Liver (tissue), 3 donors: ENCODE data around the gene CALHM3.

Source experiments
- CTCF ChIP-seq: fragments of 150-350 bp; IDR thresholded peaks from 2 replicates; pipeline ENCODE4 v1.5.1; 2017; ENCODE audit warnings: improper control_type of control experiment, low read depth, low read length; ENCODE audit not compliant: missing input control
- EGR1 ChIP-seq, 2 donors: IDR thresholded peaks; 2 replicates each; pipeline ENCODE4 v1.6.1; 2016 to 2018; ENCODE audit warnings: antibody characterized with exemption in 2 of 2, low read depth in 2 of 2
- JUND ChIP-seq, 2 donors: IDR thresholded peaks; 2 replicates each; pipeline ENCODE4 v1.6.1; 2016; ENCODE audit warnings: antibody characterized with exemption in 2 of 2
- MAX ChIP-seq: IDR thresholded peaks from 2 replicates; pipeline ENCODE4 v1.6.1; 2016; ENCODE audit warnings: antibody characterized with exemption
- NR2F2 ChIP-seq: IDR thresholded peaks from 2 replicates; pipeline ENCODE4 v1.6.1; 2016; ENCODE audit warnings: antibody characterized with exemption
- REST ChIP-seq: IDR thresholded peaks from 2 replicates; pipeline ENCODE4 v1.6.1; 2016; ENCODE audit warnings: antibody characterized with exemption, mild to moderate bottlenecking
- SP1 ChIP-seq: IDR thresholded peaks from 2 replicates; pipeline ENCODE4 v1.6.1; 2018; ENCODE audit warnings: antibody characterized with exemption, mild to moderate bottlenecking
- TAF1 ChIP-seq: conservative IDR thresholded peaks from 2 replicates; pipeline ENCODE4 v1.6.1; 2016; ENCODE audit warnings: antibody characterized with exemption, mild to moderate bottlenecking
- YY1 ChIP-seq: IDR thresholded peaks from 2 replicates; pipeline ENCODE4 v1.6.1; 2016; ENCODE audit warnings: antibody characterized with exemption, mild to moderate bottlenecking
- donor health status: healthy.
- donor health status: healthy.

- no peak for TF ChIP-seq TAF1
- no peak for TF ChIP-seq REST
- no peak for TF ChIP-seq MAX
- no peak for TF ChIP-seq CTCF
- TF ChIP-seq YY1, result no peak
- TF ChIP-seq NR2F2, result no peak
- no peak for TF ChIP-seq JUND (IDR thresholded peaks at IDR 0.05)
- TF ChIP-seq SP1, result no peak
- no peak for TF ChIP-seq EGR1 (IDR thresholded peaks at IDR 0.05; ENCODE audit: low read depth in 2 of 2)
These were observed 26.4 kb downstream of the CALHM3 start for GRCh38 chr10:103452506-103453230.
